CD4-positive, alpha-beta T cell treated with Interleukin-1 beta for 1 hour (primary cell): ENCODE measurements around the gene ZBTB9.
"Not testable (repeated sequence)": the region's sequence is repeated elsewhere in the genome, so short reads cannot be mapped to it uniquely, and the experiment has no call there.

Experiments used
- DNase-seq, 2 donors: peaks; one replicate each; pipeline ENCODE4 v3.0.0-alpha.2; 2020 to 2022

ZBTB9 gene

GRCh38 chr6:33466075-33466735 is 11.8 kb downstream of the ZBTB9 start:
- no peak for DNase-seq

GRCh38 chr6:33467091-33467490 is 12.7 kb downstream of the ZBTB9 start:
- DNase-seq: no peak

- DNase-seq: no peak
These were observed 15.3 kb downstream of the ZBTB9 start for GRCh38 chr6:33469661-33470060.

- no peak for DNase-seq
These were observed 23.5 kb downstream of the ZBTB9 start for GRCh38 chr6:33477864-33478263.

GRCh38 chr6:33481192-33481591 is 26.8 kb downstream of the ZBTB9 start:
- DNase-seq: peak in 1 of 2 donors; percentile 16

GRCh38 chr6:33482620-33483019 is 28.2 kb downstream of the ZBTB9 start:
- not testable (repeated sequence) for DNase-seq

GRCh38 chr6:33483678-33484077 is 29.3 kb downstream of the ZBTB9 start:
- no peak for DNase-seq

GRCh38 chr6:33484673-33485262 is 30.4 kb downstream of the ZBTB9 start:
- DNase-seq: not testable (repeated sequence)

- DNase-seq: not testable (repeated sequence)
These were observed 31.3 kb downstream of the ZBTB9 start for GRCh38 chr6:33485680-33486079.

- DNase-seq: no peak
These were observed 34.0 kb downstream of the ZBTB9 start for GRCh38 chr6:33488339-33488738.

- DNase-seq: no peak
These were observed 35.8 kb downstream of the ZBTB9 start for GRCh38 chr6:33490198-33490597.

- DNase-seq: no peak
These were observed 36.2 kb downstream of the ZBTB9 start for GRCh38 chr6:33490621-33491020.

- DNase-seq: peak in 1 of 2 donors; percentile 20
These were observed 37.7 kb downstream of the ZBTB9 start for GRCh38 chr6:33492093-33492492.

GRCh38 chr6:33497157-33497556 is 42.8 kb downstream of the ZBTB9 start:
- DNase-seq: no peak

- no peak for DNase-seq
These were observed 48.1 kb downstream of the ZBTB9 start for GRCh38 chr6:33502486-33502885.

GRCh38 chr6:33504486-33504885 is 50.1 kb downstream of the ZBTB9 start:
- no peak for DNase-seq

GRCh38 chr6:33505548-33506370 is 51.4 kb downstream of the ZBTB9 start:
- DNase-seq: no peak
